NCI-H226 (cell line): ENCODE measurements around the gene ZNF429.
"Not testable (repeated sequence)": the region's sequence is repeated elsewhere in the genome, so short reads cannot be mapped to it uniquely, and the experiment has no call there.

Experiments
- DNase-seq: peaks from one replicate; pipeline ENCODE4 v3.0.0-alpha.2; 2015

Gene ZNF429

DNA sequence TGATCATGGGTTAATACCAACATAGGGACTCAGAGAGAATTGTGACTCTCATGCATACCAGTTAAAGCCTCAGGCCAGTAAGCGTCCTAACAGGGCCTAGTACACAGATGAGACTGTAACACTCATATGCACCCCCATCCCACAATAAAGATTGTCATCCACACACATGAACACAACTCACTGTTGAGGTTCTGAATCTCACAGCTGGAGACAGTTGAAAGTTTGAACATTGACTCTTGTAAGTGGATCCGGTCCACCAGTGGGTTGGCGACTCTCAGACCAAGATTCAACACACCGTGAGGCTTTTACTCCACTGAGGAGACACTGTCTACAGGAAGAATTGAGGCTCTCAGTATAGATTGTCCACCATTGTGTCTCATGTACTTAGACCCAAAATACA lies 88.1 kb downstream of the ZNF429 start:
- no peak for DNase-seq

DNA sequence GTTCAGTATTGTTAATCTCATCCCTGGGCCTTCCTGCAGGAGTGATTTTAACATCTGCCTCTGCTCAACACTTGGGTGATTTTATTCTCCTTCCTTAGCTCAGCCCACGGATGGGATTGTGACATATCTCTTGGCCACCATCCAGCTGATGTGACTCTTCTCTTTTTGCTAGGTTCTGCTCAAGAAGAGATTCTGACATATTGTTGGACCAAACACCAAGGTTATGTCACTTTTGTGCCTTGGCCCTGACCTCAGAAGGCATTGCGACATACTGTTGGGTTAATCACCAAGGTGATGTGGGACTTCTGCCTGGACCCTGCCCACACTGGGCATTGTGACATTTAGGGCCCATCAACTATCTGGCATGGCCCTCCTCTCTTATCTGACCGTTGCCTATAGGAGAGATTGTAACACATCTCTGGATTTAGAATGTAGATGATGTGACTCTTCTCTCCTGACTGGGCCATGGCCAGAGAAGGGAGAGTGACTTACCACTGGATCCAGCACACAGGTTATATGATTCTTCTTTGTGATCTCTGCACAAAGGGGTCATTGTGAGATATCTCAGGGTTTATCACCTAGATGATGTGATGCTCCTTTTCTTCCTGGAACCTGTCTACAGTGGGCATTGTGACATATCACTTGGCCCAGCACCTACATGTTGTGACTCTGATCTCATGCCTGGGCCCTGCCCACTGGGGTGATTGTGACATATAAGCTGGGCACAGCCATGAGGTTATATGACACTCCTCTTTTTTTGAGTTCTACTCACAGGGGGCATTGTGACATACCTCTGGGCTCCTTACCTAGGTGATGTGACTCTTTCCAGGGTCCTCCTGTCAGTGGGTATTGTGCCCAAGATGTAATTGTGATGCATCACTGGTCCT lies 88.8 kb downstream of the ZNF429 start:
- no peak for DNase-seq

DNA sequence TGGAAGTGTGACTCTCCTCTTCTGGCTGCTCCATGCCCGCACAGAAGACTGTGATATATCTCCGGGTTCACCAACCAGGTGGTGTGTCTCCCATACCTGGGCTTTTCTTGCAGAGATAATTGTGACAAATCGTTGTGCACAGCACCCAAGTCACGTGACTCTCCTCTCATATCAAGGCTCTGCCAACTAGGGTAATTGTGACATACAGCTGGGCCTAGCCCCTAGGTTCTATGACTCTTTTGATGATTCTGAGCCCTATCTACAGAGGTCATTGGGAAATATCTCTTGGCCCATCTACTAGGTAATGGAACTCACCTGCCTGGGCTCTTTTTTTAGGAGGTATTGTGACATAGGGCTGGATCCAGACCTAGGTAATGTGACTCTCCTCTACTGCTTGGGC lies 89.8 kb downstream of the ZNF429 start:
- DNase-seq = no peak

DNA sequence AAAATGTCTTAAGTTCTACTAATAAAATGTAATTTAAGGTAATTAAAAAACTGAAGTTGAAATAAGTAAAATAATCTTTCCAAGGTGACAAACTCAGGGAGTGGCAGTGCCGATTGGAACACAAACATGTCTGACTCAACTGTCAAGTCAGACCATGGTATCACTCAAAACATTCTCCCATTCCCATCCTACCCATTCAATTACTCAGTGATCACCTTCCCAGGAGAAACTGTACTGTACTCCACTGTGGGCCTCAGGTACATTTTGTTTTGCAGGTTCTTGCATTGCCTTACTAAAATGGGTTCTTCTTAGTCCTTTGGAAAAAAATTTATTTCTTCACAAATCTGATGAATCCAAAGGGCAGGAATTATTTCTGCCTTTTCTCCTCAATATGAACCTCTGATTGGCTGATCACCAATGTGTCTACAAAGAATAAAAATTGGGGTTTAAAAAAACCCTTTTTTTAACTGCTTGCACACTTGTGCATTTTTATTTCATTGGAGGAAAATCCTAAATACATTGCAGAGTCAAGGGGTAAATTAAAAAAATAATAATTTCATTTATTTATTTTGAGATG lies 96.8 kb downstream of the ZNF429 start:
- no peak for DNase-seq

DNA sequence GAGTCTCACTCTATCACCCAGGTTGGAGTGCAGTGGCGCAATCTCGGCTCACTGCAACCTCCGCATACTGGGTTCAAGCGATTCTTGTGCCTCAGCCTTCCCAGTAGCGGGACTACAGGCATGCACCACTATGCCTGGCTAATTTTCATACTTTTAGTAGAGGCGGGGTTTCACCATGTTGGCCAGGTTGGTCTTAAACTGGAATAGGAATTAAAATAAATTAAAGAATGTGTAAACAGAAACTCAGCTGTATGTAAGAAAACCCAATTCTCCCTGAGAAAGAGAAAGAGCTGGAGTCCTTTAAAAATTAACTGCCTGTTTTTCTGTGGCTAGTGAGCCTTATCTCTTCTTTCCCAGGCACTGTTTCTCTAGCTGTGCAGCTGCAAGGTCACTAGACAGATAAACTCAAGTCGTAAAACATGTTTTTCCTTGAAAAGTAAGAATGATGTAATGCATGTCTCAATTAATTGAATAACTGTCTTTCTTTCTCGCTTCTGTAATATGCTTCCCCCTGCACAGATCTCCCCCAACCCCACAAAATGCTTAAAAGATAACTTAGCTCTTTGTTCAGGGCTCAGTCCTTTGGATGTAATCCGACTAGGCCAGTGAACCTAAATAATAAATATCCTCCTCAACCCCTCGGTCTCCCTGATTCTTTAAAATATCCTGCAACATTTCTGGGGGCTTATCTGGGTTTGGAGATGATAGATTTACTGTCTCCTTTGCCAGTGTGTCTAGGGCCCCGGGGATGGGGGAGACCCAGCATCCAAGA lies 97.4 kb downstream of the ZNF429 start:
- DNase-seq = not testable (repeated sequence)

DNA sequence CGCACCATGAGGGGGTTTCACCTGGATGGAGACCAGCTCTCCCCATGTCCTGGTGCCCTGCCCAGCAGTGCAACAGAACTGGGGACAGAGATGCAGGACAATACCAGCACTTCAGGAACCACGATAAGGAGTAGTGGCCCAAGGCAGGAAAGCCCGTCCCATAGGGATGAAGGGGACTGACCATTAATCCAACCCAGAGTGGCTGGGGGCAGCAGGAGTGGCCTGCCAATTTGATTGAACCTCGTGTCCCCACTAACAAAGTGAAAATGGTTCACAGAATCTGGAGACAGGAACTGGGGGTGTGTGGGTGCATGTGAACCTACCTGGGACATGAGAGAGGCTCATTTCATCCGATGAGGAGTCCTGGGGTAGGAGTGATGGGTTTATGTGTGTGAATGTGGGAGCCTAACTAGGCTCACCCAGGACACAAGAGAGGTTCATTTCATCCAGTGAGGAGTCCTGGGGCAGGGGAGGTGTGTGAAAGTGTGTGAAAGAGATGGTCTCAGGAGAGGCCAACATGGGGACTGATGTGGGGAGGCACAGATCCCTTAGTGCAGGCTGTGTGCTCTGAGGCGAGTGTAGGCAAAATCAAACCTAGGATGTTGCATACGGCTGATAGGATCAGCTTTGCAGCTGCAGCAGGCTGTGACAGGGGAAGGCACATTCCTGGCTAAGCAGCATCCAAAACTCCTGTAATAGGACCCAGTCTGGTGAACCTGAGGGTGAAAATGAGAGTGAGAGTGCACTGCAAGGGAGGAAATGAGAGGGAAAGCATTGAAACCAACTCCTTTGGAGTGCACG lies 98.2 kb downstream of the ZNF429 start:
- DNase-seq = no peak

DNA sequence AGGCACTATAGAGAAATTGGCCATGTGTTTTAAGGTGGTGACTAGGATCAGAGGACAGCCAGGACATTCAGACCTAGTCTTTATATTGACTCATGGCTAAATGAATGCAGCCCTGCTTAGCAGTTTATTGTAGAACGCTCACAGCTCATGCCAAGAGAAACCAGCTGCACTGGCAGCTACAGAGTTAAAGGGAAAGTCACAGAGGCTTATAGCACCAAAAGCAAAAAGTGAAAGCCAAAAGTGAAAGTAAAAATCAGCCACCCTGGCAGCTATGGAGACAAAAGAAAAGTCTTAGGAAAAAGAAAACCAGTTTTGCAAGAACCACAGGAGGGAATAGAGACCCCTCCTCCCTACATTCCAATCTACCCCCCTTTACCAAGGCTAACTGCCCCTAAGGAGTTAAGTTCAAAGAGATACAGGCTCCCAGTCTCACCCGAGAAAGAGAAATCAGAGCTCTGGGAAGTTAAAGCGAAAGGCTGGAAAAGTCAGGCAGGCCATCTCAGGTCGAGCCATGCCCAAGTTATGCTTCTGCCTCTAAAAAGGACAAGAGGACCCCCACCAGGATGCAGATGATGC lies 99.0 kb downstream of the ZNF429 start:
- DNase-seq = no peak
